Uterus (tissue), 2 donors: ENCODE data around the gene FBXO21.

ENCODE experiments used
- CTCF ChIP-seq, 4 experiments: fragments of 200-600 bp in 2 of 4; fragments of 450-650 bp in 2 of 4; sonication (generic) in 2 of 4; IDR thresholded peaks; one replicate each; pipeline ENCODE4 v1.5.1; 2016 to 2019; ENCODE audit warnings: antibody characterized with exemption in 4 of 4, mild to moderate bottlenecking in 2 of 4, moderate library complexity in 1 of 4
- POLR2A ChIP-seq, 2 donors: fragments of 450-650 bp; IDR thresholded peaks; one replicate each; pipeline ENCODE4 v1.6.1; 2016; ENCODE audit warnings: antibody characterized with exemption in 2 of 2, mild to moderate bottlenecking in 1 of 2, moderate library complexity in 1 of 2

- TF ChIP-seq CTCF (IDR thresholded peaks at IDR 0.05) (no peak), POLR2A (IDR thresholded peaks at IDR 0.05) (no peak)
Observed at GRCh38 chr12:117162633-117163032, 27.6 kb downstream of the FBXO21 start.
